ENCODE results near the gene FXYD2.

Gene FXYD2

DNA sequence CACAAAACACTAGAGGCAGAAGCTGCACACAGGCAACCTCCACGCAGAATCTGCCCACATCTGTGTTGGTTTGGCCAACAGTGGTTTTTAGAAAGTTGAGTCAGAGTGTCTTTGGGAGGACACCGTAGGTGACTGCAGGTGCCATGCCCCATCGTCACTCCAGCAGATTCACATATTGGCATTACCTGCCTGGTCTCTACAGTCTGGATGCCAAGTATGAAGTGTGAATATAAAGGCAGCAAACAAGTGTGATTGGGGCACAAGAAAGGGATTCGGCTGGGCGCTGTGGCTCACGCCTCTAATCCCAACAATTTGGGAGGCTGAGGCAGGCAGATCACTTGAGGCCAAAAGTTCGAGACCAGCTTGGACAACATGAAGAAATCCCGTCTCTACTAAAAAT is 11.0 kb upstream of the FXYD2 start:
- no peak for DNase-seq (ENCODE audit: low read depth in 3 of 3)

DNA sequence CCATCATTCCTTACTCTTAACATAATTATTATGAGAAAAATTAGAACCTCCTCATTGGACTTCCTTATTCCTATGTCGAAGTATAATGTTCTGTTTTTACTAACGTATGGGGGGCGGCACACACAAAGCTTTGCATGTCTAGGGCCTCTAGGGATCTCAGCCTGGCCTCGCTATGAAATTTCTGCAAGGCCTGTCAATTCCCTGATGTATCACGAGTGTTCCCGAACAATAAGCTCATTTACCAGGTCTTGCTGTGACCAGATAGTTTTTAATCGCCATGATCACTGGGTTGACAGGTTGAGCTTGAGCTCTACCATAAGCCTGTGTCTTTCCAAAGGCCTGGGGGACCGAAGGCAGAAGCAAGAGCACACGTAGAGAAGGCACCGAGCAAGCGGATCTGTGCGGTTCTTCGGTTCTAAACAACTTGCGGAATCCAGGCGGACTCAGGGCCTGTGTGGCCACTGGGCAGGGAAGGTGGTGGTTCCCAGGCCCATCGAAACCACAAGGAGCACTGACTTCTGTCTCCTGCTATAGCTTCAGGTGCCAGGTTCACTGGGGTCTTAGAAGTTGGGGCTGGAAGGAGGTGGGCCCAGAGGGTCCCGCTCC is 10.4 kb upstream of the FXYD2 start:
- DNase-seq (ENCODE audit: low read depth in 3 of 3), result no peak

DNA sequence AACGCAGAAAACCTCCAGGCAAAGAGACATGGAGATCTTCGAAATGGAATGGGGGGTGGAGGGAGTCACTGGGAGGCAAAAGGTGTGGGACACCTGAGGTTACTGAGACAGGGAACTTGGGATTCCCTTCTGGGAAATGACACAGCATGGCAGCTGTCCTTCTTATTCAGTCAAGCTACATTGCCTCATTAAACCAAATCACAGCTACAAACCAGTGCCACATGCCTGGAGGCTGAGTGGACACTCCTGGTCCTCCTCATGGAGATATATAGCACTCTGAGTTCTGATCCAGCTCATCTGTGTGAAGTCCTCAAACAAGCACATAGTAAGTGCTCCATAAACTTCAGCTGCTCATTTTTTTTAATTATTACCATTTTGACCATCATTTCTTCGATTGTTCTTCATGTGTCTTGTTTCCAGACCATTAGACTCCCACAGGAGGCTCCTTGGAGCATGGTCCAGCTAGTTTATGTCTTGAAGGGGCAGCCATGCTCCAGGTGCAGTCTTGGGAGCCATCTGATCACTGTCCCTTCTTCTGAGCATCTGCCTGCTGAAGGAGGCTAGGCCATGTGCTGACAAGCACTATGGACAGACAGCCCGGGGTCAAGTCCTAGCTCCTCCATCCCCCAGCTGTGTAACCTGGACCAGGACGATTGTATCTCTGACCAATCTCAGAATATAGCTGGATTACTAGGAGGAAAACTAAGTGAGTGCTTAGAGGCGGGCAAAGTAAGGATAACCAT is 9.7 kb upstream of the FXYD2 start:
- DNase-seq (ENCODE audit: low read depth in 3 of 3), result no peak

DNA sequence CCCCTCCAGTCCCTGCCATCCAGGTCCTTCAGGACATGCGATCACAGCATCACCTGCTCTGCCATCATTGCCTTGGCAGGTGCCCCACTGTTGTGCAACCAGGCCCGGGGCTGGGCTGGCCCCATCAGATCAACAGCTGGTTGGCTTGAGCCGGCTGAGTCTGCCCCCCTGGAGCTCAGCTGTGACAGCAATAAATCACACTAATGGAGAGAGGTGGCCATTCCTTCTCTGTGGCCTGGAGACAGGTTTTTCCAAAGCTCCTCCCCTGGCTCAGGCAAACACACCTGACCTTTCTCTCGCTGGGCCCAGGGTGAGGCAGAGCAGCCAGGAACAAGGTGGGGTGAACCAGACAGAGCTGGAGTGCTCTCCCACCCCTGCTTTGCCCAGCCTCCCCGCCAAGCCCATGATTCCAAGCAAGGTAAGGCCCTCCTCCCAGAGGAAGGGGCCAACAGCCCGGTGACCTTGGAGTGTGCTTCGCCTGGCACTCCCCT is 8.9 kb upstream of the FXYD2 start:
- no peak for DNase-seq (ENCODE audit: low read depth in 3 of 3)

DNA sequence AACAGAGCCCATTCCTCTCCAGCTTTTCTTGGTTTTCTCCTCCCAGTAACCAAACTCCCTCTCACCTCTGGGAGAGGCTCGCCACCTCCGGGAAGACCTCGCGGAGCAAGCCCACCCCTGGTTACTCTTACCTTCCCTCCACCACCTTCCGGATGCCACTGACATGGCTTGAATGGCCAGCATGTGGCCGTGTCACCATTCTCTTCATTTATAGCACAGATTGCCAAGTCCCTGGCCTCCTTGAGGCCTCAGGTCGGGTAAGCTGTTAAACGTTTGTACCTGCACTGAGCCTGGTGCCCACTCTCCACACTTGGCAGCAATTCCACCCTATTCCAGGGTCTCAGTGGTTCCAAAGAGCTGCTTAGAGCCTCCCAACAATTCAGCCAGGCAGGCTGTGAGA is 8.0 kb upstream of the FXYD2 start:
- no peak for DNase-seq (ENCODE audit: low read depth in 3 of 3)

DNA sequence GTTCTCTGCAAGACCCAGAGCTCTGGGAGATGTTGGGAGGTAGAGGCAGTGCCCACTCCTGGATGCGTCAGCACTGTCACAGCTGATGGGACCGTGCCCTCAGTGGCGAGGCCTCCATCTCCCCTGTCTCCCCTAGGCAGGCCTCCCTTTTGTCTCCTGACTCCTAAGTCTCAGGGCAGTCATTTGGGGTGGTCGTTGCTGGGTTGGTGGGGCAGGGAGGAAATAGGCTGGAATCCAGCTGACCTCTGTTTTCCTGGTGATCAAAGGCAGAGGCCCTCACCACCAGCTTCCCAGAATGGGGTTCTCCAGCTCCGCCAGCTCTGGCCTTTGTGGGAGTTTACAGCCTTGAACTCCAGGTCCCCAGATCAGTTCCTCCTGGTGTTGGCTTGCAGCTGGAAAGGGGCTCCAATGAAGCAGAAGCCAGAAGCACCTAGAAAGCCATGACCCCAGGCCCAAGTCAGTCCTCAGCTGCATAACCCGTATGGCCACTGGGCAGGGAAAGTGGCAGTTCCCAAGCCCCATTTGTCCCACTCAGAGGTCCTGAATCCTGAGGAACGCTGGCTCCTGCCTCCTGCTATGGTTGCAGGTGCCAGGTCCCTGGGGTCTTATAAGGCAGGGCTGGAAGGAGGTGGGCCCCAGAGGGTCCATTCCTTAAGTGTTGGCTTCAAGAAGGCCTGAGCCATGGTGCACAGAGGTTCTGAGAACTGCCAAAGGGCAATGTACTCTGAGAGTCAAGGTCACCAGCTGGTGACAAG is 7.3 kb upstream of the FXYD2 start:
- no peak for DNase-seq (ENCODE audit: low read depth in 3 of 3)

DNA sequence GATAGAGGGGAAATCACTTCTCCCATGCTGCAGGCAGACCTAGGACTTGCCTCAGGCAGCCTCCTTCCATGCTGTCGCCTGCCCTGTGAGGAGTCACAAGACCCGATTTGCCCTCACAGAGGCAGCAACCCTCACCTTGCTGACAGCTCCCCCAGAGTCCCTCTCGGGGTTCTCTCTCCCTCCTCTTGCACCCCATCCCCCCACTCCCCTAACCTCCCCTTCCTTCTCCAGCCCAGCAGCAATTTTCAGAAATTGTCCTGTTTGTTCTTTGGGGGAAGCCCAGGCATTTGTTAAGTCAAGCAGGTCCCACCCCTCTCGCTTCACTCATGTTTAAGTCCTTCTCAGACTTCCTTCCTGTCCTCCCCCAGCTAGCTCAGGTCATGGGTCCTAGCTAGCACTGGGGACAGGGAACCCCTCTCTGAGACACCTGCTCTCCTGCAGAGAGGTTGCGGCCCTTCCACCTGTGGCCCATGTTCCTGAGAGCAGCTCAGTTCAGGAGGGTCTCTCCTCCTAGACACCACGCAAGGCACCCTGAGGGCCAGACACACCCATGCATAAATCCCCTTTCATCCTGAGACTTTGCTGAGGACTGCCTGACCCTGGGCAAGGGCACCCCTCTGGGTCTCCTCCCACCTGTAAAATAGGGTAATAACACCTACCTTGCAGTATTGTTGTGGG is 6.3 kb upstream of the FXYD2 start:
- DNase-seq (ENCODE audit: low read depth in 3 of 3), result no peak

DNA sequence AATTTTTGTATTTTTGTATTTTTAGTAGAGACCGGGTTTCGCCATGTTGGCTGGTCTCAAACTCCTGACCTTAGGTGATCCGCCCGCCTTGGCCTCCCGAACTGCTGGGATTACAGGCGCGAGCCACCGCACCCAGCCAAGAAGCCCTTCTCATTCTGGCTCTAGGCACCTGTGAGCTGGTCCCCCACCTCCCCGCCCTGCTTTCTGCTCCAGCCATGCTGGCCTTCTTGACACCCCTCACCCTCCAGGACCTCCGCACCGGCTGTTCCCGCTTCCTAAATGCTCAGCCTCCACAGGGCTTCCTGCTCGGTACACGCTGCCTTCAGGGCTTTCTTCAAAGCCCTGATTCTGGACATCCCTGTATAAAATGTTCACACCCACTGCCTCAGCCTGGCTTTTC is 5.5 kb upstream of the FXYD2 start:
- no peak for DNase-seq (ENCODE audit: low read depth in 3 of 3)

DNA sequence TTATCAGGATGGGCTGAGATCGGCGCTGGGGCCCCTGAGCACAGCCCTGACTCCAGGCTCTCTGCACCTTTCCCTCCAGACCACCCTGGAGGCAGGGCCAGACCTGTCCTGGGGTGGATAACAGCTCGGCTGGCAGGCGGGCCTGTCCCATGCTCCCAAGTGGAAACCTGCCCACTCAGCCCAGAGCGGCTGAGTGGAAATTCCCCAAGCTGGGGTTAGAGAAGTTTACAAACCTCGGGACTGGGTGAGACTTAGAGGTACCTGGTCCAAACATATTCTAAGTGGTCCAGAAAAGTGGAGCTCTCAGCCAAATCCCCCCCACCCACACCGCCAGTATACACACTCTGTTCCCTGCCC is 4.8 kb upstream of the FXYD2 start:
- no peak for DNase-seq (ENCODE audit: low read depth in 3 of 3)

DNA sequence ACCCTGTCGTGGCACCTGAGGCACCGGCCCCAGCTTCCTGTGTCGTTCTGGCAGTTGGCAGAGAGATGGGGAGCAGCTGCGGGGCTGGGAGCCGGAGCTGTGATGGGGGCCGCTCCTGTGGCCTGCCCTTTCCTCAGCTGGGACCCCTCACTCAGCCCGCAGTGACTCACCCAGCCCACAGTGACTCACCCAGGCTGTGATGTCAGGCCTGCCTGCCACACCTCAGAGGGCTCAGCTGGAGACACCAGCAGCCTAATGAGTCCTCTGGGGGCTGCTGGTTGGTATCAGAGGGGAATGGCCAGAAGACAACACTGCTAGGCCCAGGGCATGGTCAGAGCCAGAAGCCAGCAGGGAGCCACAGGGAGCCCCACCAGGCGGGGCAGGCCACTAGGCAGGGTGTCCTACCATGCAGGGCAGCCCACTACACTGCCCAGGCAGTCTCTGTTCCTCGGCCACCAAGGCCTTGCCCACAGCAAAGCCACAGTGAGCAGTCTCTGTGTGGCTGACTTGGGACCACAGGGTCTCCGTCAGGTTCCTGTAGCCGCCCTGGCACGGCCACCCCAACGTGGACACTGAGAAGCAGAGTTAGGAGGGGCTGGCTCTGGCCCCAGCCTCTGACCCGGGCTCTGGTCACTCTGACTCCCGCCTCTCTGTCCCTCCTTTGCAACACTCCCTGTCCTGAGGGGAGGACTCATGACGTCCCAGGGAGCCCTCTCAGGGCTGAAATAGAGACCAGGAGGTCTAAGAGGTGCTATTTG is 4.2 kb upstream of the FXYD2 start:
- DNase-seq (ENCODE audit: low read depth in 3 of 3), result peak; percentile 50 to 89 (median 84)

DNA sequence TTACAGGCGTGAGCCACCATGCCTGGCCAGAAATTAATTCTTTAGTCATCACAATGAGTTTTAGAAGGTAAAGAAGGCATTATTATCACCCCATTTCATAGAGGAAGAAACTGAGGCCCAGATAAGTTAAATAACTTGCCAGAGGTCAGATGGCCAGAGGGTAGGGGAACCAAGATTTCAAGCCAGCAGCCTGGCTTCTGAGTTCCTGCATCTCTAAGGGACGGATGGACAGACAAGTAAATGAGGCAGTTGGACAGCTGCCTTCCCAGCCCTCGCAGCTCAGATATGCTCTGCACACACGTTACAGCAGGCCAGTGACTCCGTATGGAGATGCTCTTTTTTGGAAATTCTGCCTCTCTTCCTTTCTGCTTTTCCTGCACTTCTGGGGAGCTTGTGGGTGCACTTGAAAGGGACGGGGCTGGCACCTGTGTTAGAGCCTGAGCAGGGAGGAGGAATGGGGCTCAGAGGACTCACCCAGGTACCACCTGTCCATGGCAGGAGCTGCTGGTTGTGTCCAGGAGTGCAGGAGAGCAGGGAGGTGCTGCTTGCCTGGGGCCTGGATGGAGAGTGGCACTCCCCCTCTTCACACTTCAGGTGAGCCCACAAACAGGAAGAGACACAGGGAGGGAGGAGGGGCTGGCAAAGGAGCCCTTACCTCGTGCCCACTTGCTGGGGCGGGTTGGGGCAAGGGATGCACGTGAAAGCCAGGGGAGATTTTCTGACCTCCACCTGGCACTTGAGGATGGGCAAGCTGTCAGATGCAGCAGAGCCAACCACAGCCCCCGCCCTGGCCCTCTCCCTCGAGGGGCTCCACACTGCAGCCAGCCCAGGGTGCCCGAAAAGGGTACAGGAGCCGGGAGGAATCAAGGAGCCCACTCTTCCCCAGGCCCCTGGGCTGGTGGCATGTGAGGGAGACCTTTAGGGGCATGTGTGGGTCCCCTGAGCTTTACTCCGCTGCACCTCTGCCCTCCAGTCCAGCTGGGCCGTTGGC is 3.3 kb upstream of the FXYD2 start:
- DNase-seq (ENCODE audit: low read depth in 3 of 3), result no peak

DNA sequence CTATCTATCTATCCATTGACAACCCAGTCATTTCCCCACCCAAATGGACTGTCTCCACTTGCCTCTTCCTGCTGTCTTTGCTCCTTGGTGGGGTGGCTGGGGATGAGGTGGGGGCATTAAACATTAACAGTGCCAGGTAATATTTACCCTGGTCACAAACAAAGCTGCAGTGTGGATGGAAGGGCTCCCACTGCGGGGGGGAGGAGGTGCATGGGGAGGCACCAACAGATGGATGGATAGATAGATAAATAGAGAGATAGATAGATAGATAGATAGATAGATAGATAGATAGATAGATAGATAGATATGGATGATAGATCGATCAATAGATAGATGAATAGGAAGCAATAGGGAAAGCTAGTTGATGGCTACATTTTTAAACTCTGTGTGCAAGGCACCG is 2.3 kb upstream of the FXYD2 start:
- no peak for DNase-seq (ENCODE audit: low read depth in 3 of 3)

DNA sequence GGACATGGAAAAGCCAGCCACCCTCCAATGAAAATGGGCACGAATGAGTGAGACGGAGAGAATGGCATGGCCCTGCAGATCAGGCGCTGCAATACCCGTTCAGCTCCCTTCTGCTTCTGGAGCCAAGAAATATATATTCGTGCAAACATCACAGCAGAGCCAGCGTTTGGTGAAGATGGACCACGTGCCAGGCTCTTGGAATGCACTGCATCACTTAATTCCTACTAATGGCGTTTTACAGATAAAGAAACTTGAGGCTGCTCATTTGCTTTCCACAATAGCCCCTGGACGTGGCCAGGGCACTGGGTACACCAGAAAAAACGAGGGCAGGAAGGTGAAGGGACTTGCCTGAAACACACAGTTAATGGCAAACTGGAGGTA is 1.6 kb upstream of the FXYD2 start:
- no peak for DNase-seq (ENCODE audit: low read depth in 3 of 3)

DNA sequence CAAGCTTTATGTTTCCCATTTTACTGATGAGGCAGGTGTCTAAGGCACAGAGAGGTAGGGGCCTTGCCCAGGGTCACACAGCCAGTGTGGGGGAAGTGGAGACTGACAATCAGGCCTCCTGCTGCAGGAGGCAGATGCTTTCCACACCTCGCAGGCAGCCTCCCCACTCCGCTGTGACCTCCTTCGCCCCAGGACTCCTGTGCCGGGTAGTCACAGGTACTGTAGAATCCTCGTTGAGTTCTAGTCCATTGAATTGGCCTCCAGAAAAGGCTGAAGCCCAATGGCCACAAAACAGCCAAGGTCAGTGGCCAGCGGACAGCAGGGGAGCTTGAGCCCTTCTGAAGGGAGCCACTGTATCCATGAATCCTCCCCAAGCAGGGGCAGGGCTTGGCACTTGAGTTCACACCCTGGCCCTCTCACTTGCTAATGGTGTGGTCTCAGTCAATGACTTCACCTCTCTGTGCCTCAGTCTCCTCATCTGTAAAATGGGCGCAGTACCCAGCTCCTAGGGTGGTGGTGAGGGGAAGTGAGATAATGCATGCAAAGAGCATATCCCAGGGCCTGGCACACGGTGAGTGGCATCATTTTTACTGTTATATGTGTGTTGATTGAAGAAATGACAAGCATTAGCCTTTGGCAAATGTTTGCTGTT is 1.1 kb upstream of the FXYD2 start:
- DNase-seq (ENCODE audit: low read depth in 3 of 3), result no peak

DNA sequence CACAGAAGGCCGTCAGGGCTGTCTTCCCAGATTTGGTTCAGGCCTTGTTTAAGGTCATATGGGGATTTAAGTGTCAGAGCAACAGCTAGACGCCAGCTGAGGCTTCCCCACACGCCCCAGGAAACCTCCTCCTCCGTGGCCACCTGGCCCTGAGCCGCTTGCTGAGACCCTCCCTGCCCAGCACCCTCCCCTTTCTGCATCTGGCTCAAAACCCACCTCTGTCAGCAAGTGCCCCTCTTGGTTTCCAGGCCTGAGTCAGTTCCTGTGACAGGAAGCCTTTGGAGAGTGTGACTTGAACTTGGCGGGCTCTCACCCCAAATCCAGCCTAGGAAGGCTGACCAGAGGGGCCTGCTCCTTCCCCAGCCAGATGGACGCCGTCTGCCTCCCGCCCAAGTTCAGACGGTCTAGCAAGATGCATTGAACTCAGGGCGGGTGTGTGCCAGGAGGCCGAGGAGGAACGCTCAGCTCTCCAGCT is 561 bp downstream of the FXYD2 start:
- DNase-seq (ENCODE audit: low read depth in 3 of 3), result no peak

DNA sequence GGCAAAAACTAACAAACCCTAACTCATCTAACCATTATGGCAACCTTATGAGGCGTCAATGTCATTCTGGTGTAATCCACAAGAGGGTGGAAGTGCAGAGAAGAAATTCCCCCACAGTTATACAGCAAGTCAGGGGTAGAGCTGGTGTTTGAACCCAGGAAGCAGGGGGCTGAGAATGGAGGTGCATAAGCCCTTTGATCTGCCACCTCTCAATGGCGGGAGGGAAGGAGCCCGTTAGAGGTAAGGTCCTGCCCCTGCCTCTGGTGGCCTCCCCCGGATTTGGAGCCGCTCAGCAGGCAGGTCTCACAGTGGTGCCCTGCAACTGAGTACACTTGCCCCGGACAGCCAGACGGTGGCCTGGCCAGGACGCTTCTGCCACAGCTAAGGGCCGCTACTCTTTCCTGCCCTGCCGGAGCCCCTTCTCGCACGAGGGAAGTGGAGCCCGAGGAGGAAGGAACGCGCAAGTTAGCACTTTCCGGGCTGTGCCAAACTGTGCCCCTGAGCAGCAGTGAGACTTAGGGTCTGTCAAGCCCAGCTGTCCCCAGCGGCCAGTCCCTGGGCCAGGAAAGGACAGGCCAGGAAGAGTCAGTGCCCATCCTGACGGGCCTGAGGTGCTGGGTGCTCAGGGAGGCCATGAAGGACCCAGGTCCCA is 1.1 kb downstream of the FXYD2 start:
- no peak for DNase-seq (ENCODE audit: low read depth in 3 of 3)

DNA sequence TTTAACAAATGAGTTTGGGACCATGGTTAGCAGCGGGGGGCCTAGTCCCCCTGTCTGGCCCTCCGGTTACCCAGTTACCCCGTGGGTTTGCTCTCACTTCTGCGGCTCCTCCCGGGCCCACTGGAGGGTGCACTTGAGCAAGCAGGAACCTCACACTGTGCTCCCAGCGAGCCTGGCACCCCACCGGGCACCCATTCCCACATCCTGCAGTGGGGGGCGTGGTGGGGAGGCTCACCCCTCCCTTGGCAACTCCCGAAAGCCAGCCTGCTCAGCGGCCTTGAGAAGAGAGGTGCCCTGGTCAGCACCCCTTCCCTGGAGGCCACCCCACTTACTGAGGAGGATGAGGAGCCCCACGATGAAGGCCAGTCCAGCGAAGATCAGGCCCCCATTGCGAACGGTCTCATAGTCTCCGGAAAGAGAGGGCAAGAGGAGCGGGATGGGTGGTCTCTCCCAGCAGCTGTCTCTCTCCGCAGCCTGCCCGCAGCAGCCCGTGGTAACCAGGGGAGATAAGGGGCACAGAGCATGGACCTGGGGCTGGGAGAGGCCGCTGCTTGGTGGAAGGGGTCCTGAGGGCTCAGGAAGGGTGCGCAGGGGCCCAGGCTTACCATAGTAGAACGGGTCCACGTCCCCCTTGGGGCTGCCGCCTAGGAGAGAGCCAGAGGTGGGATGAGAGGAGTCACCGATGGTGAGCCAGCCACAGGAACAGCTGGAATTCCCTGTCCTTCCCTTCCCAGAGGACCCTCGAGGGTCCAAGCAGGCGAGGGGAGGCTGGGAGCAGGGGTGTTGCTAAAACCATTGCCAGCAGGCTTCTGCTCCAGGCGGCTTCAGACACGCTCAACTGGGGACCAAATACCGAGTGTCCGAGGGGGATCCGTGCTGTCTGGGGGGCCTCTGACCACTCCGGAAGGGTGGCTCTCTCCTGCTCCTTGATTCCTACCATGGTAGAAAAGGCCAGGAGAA is 2.2 kb downstream of the FXYD2 start:
- DNase-seq (ENCODE audit: low read depth in 3 of 3), result no peak

DNA sequence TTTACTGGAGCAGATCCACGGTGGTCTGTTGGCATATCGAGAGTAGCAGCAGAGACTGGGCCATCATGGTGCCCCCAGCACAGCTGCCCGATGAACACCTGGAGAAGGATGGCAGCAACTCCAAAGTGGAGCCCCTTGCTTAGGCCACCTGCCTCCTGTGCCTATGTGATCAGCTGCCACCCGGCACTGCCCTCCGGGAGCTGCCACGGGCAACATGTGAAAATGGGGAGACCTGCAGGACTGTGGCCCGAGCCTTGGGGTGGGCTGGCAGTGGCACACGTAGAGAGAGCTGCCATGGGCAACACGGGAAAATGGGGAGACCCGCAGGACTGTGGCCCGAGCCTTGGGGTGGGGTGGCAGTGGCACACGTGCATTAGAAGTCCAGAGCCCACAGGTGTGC is 3.1 kb downstream of the FXYD2 start:
- DNase-seq (ENCODE audit: low read depth in 3 of 3), result no peak
